IMR-90 (cell line): ENCODE results near the gene SLCO3A1. TPM values are rescaled to one million over a fixed set of nuclear protein-coding genes. Genes with fewer than 3 reads are reported as not detected.

Experiments
- ATAC-seq: fragments of 200-7000 bp; cut with Tn5 transposase; 2 replicates; pipeline ENCODE4 v1.9.1; 2020; ENCODE audit warnings: low read depth, mild to moderate bottlenecking, moderate library complexity
- BruUV-seq: library from RNA; stranded (reverse); fragments of 400-500 nt; replicated peaks from 2 replicates; lab custom pipeline; 2021; lab: Mats Ljungman, UMichigan
- CTCF ChIA-PET: fragments of 300-600 bp; formaldehyde crosslinking; extraction: SDS; loops from one replicate; lab custom pipeline; 2021; ENCODE audit warnings: antibody characterized with exemption; lab: Yijun Ruan, JAX
- POLR2A ChIA-PET: fragments of 300-600 bp; sonication (Branson Sonifier 250); formaldehyde crosslinking; loops from one replicate; lab custom pipeline; 2022; ENCODE audit warnings: antibody characterized with exemption; ENCODE audit not compliant: unreplicated experiment; lab: Charles Lee
- DNase-seq: peaks from one replicate; pipeline ENCODE4 v3.0.0; 2013
- H2AFZ ChIP-seq: replicated peaks from 2 replicates; pipeline ENCODE3; 2013; ENCODE audit warnings: low read length, mild to moderate bottlenecking; ENCODE audit not compliant: poor library complexity
- H2AK5ac ChIP-seq: 2 replicates; pipeline ENCODE4 v1.6.1; 2013; ENCODE audit warnings: low read depth, low read length, inconsistent platforms
- H2AK9ac ChIP-seq: replicated peaks from 2 replicates; pipeline ENCODE3; 2013; ENCODE audit warnings: mild to moderate bottlenecking, low read depth, low read length, moderate library complexity; ENCODE audit not compliant: poor library complexity
- H2BK120ac ChIP-seq: 2 replicates; pipeline ENCODE4 v1.6.1; 2013; ENCODE audit warnings: low read depth, low read length, inconsistent platforms
- H2BK15ac ChIP-seq: 3 replicates; pipeline ENCODE4 v1.6.1; 2013; ENCODE audit warnings: low read depth, low read length, inconsistent platforms
- H2BK20ac ChIP-seq: 2 replicates; pipeline ENCODE4 v1.6.1; 2013; ENCODE audit warnings: low read depth, mild to moderate bottlenecking, inconsistent platforms, low read length, moderate library complexity
- H2BK5ac ChIP-seq: 2 replicates; pipeline ENCODE4 v1.6.1; 2013; ENCODE audit warnings: mild to moderate bottlenecking, low read depth, low read length, inconsistent platforms; ENCODE audit not compliant: poor library complexity, severe bottlenecking
- H3K14ac ChIP-seq: replicated peaks from 2 replicates; pipeline ENCODE4 v1.6.1; 2013; ENCODE audit warnings: low read depth, low read length, inconsistent platforms
- H3K18ac ChIP-seq: 2 replicates; pipeline ENCODE4 v1.6.1; 2013; ENCODE audit warnings: low read depth, low read length, control low read depth
- H3K23ac ChIP-seq: 2 replicates; pipeline ENCODE4 v1.6.1; 2013; ENCODE audit warnings: low read depth, low read length, inconsistent platforms
- H3K27ac ChIP-seq: 2 replicates; pipeline ENCODE4 v1.5.1; 2013; ENCODE audit warnings: mild to moderate bottlenecking, control low read depth, low read length; ENCODE audit not compliant: insufficient read depth
- H3K27me3 ChIP-seq: 2 replicates; pipeline ENCODE4 v1.6.1; 2013; ENCODE audit warnings: low read length; ENCODE audit not compliant: control insufficient read depth, insufficient read depth
- H3K36me3 ChIP-seq: 2 replicates; pipeline ENCODE4 v1.6.1; 2013; ENCODE audit warnings: low read length, mixed read lengths; ENCODE audit not compliant: control insufficient read depth, insufficient read depth
- H3K4ac ChIP-seq: 2 replicates; pipeline ENCODE4 v1.6.1; 2013; ENCODE audit warnings: low read depth, low read length, inconsistent platforms
- H3K4me1 ChIP-seq: 2 replicates; pipeline ENCODE4 v1.6.1; 2013; ENCODE audit warnings: low read length, mixed read lengths; ENCODE audit not compliant: control insufficient read depth, insufficient read depth
- H3K4me2 ChIP-seq: 2 replicates; pipeline ENCODE4 v1.6.1; 2013; ENCODE audit warnings: low read depth, mild to moderate bottlenecking, control low read depth, low read length, moderate library complexity
- H3K4me3 ChIP-seq: 2 replicates; pipeline ENCODE4 v1.5.1; 2013; ENCODE audit warnings: low read depth, mild to moderate bottlenecking, control low read depth, low read length, moderate library complexity; ENCODE audit not compliant: insufficient read depth
- H3K56ac ChIP-seq: 2 replicates; pipeline ENCODE4 v1.6.1; 2013; ENCODE audit warnings: low read length, inconsistent platforms; ENCODE audit not compliant: insufficient read depth; ENCODE audit errors: extremely low read depth
- H3K79me1 ChIP-seq, 2 experiments: 2 replicates each; pipeline ENCODE4 v1.6.1; 2013; ENCODE audit warnings: low read length in 2 of 2, inconsistent platforms in 1 of 2, low read depth in 1 of 2
- H3K9ac ChIP-seq: 2 replicates; pipeline ENCODE4 v1.6.1; 2013; ENCODE audit warnings: low read depth, low read length, control low read depth
- H3K9me1 ChIP-seq: 2 replicates; pipeline ENCODE4 v1.6.1; 2013; ENCODE audit warnings: low read length, inconsistent platforms; ENCODE audit not compliant: insufficient read depth
- H3K9me3 ChIP-seq: 2 replicates; pipeline ENCODE4 v1.6.1; 2013; ENCODE audit warnings: low read length; ENCODE audit not compliant: control insufficient read depth, insufficient read depth
- H4K20me1 ChIP-seq: 2 replicates; pipeline ENCODE4 v1.6.1; 2013; ENCODE audit warnings: low read length, inconsistent platforms; ENCODE audit not compliant: insufficient read depth
- H4K5ac ChIP-seq: 2 replicates; pipeline ENCODE4 v1.6.1; 2013; ENCODE audit warnings: mild to moderate bottlenecking, low read depth, low read length, control low read depth
- H4K8ac ChIP-seq, 2 experiments: 2 replicates each; pipeline ENCODE4 v1.6.1; 2013; ENCODE audit warnings: low read depth in 2 of 2, low read length in 2 of 2, control low read depth in 1 of 2, inconsistent platforms in 1 of 2
- H4K91ac ChIP-seq: 2 replicates; pipeline ENCODE4 v1.6.1; 2013; ENCODE audit warnings: low read depth, low read length, inconsistent platforms; ENCODE audit not compliant: insufficient read depth
- BHLHE40 ChIP-seq: fragments of 150-350 bp; IDR thresholded peaks from 2 replicates; pipeline ENCODE4 v1.6.1; 2016; ENCODE audit warnings: mild to moderate bottlenecking, low read depth, low read length
- FOS ChIP-seq: fragments of 150-350 bp; IDR thresholded peaks from 2 replicates; pipeline ENCODE4 v1.6.1; 2016; ENCODE audit warnings: low read depth, low read length
- MXI1 ChIP-seq: IDR thresholded peaks from 2 replicates; pipeline ENCODE4 v1.6.1; 2012; ENCODE audit warnings: low read depth, mild to moderate bottlenecking, low read length, moderate library complexity, borderline replicate concordance
- RCOR1 ChIP-seq: IDR thresholded peaks from 2 replicates; pipeline ENCODE4 v1.6.1; 2012; ENCODE audit warnings: mild to moderate bottlenecking, low read length, improper control_type of control experiment; ENCODE audit not compliant: insufficient replicate concordance
- SMC3 ChIP-seq: fragments of 150-350 bp; IDR thresholded peaks from 2 replicates; pipeline ENCODE4 v1.6.1; 2016; ENCODE audit warnings: low read depth, mild to moderate bottlenecking, antibody characterized with exemption, low read length, moderate library complexity
- WGBS, 2 experiments: methylation state at CpG; one replicate each; pipeline versions ENCODE4 v1.1.5 to v1.1.7; 2013; ENCODE audit warnings: missing lambda C conversion rate in 2 of 2; ENCODE audit not compliant: insufficient read length in 1 of 2; ENCODE audit errors: extremely low coverage in 2 of 2; 5-methylcytosine and 5-hydroxymethylcytosine counted together
- dilution Hi-C: fragments of 300-500 bp; cut with HindIII; formaldehyde crosslinking; loops from one replicate; pipeline ENCODE4 v1.14.3; 2018; ENCODE audit warnings: low sequenced_read_pairs; ENCODE audit not compliant: unreplicated experiment
- in situ Hi-C: fragments of 300-500 bp; cut with MboI; formaldehyde crosslinking; loops from 3 replicates; pipeline ENCODE4 v1.14.3; 2019; ENCODE audit warnings: low sequenced_read_pairs, inconsistent platforms, mixed read lengths
- intact Hi-C: fragments of 100-400 bp; cut with micrococcal nuclease; formaldehyde crosslinking; loops from 2 replicates; pipeline ENCODE4 v1.10.0; 2022
- polyA plus RNA-seq, 3 experiments: library from polyadenylated mRNA; depleted of rRNA; stranded (reverse); fragments of >200 nt; gene quantifications; 2 replicates each; pipeline ENCODE4 v1.2.3, GENCODE V29; 2012; ENCODE audit warnings: low replicate concordance in 1 of 3
- total RNA-seq: library from RNA; depleted of rRNA; stranded (reverse); fragments of >200 nt; gene quantifications from 2 replicates; pipeline ENCODE4 v1.2.3, GENCODE V29; 2012
- TF ChIP-seq, protein P1 (sequence below): conservative IDR thresholded peaks from 2 replicates; pipeline ENCODE4 v1.5.1; 2012; ENCODE audit warnings: mild to moderate bottlenecking, low read depth, low read length, improper control_type of control experiment

Gene SLCO3A1
- total and polyA plus RNA-seq, 2 of the 4 experiments (the other 2 are of a cell fraction) = 4.7 to 8.1 TPM

DNA sequence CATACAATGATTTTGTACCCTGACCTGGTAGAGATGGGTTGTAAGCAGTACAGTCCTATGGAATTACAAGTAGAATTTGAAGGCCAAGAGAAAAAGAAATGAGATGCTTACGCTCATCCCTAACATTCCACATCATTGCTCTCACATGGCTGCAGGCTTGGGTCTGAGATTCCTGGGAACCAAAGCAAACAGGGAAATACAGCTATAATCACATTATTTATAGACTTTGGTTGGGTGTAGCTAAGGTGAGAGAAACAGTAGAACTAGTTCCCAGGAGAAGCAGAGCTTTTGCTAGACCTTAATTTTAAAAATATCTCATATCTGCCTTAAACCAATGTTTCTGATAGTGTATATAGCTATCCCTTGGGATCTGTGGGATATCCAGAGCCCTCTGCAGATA lies 51.4 kb downstream of the SLCO3A1 start:
- H3K4me1 ChIP-seq = no peaks in the 10 kb centered on the region
- CTCF ChIA-PET = no interaction called here
- H4K8ac ChIP-seq = no peak overlapping the region
- POLR2A ChIA-PET = no interaction called here
- in situ Hi-C loops (no loop called here), dilution Hi-C loops (no loop called here), intact Hi-C loops (no loop called here)
- no peak overlapping the region for H2BK20ac ChIP-seq
- TF ChIP-seq BHLHE40 = no peak
- TF ChIP-seq, protein P1, sequence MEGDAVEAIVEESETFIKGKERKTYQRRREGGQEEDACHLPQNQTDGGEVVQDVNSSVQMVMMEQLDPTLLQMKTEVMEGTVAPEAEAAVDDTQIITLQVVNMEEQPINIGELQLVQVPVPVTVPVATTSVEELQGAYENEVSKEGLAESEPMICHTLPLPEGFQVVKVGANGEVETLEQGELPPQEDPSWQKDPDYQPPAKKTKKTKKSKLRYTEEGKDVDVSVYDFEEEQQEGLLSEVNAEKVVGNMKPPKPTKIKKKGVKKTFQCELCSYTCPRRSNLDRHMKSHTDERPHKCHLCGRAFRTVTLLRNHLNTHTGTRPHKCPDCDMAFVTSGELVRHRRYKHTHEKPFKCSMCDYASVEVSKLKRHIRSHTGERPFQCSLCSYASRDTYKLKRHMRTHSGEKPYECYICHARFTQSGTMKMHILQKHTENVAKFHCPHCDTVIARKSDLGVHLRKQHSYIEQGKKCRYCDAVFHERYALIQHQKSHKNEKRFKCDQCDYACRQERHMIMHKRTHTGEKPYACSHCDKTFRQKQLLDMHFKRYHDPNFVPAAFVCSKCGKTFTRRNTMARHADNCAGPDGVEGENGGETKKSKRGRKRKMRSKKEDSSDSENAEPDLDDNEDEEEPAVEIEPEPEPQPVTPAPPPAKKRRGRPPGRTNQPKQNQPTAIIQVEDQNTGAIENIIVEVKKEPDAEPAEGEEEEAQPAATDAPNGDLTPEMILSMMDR = no peak
- TF ChIP-seq FOS = no peak
- TF ChIP-seq RCOR1 = no peak
- no peak for TF ChIP-seq MXI1
- no peak for TF ChIP-seq SMC3
- no peak overlapping the region for H2BK120ac ChIP-seq
- no peak overlapping the region for H4K91ac ChIP-seq
- H3K56ac ChIP-seq = no peak overlapping the region
- H2BK15ac ChIP-seq = no peak overlapping the region
- no peak overlapping the region for H3K27ac ChIP-seq
- DNase-seq = no peak
- H3K4me2 ChIP-seq = no peak overlapping the region
- no peak overlapping the region for H2AK9ac ChIP-seq
- H2AK5ac ChIP-seq = no peak overlapping the region
- WGBS, 2 experiments = no CpG with 5 or more reads among the region's 1 CpG
- H4K5ac ChIP-seq = no peak overlapping the region
- H2BK5ac ChIP-seq = no peak overlapping the region
- H2AFZ ChIP-seq = no peak overlapping the region
- BruUV-seq = no TSS peak
- no peaks in the 10 kb centered on the region for H3K36me3 ChIP-seq
- H3K18ac ChIP-seq = no peak overlapping the region
- H3K4me3 ChIP-seq = no peak overlapping the region
- no peak for ATAC-seq
- H3K9me3 ChIP-seq = 0 out of 2 replicates have a peak, but pooled peaks cover 3% of the 10 kb centered on the region
- H3K79me1 ChIP-seq = no peaks in the 10 kb centered on the region
- no peaks in the 10 kb centered on the region for H3K9me1 ChIP-seq
- no peaks in the 10 kb centered on the region for H4K20me1 ChIP-seq
- H3K27me3 ChIP-seq = no peaks in the 10 kb centered on the region
- H3K23ac ChIP-seq = no peak overlapping the region
- no peak overlapping the region for H3K14ac ChIP-seq
- H3K4ac ChIP-seq = no peak overlapping the region
- H3K9ac ChIP-seq = no peak overlapping the region
